ENCODE measurements around the gene DDA1. TPM values are rescaled to one million over a fixed set of nuclear protein-coding genes. Genes with fewer than 3 reads are reported as not detected.

Gene DDA1
- total RNA-seq, 1 experiment from 2014 or later, result 55.6 TPM

- CTCF ChIA-PET, result interaction anchor here (1.0 to 1.1 kb wide), 2 partner anchors 27 kb away, joined by 3 read pairs; partner anchors contain the start of gene DDA1
- intact Hi-C loops (cut with micrococcal nuclease; ENCODE audit: unreplicated experiment), result loop anchor here (5.0 kb wide), 1 partner anchor 222 kb away; the partner anchor contains the start of gene COLGALT1
- H3K4me3 ChIP-seq (ENCODE audit: low read depth, low read length), result no peak overlapping the region; the same call in 1 of the 2 replicates
- H3K4me1 ChIP-seq, result 0 out of 2 replicates have a peak, but pooled peaks cover 9% of the 10 kb centered on the region
- H3K36me3 ChIP-seq (ENCODE audit: control insufficient read depth, insufficient read depth, low read length), result peaks cover 1% of the 10 kb centered on the region; the same call in 1 of the 2 replicates
- Mint-ChIP-seq H3K4me1 (ENCODE audit: low read depth, unreplicated experiment) (no peaks in the 10 kb centered on the region), H3K27me3 (ENCODE audit: insufficient read depth, unreplicated experiment) (no peaks in the 10 kb centered on the region), H3K9me3 (ENCODE audit: unreplicated experiment) (no peaks in the 10 kb centered on the region), H3K27ac (ENCODE audit: unreplicated experiment) (no peak overlapping the region), H3K36me3 (ENCODE audit: insufficient read depth, unreplicated experiment) (peaks cover 47% of the 10 kb centered on the region), H3K4me3 (ENCODE audit: unreplicated experiment) (no peak overlapping the region)
- TF ChIP-seq CTCF (IDR thresholded peaks at IDR 0.05; ENCODE audit: insufficient read depth in 1 of 2, low read depth in 1 of 2, low read length in 1 of 2, severe bottlenecking in 1 of 2, unreplicated experiment in 1 of 2), result no peak
- no peaks in the 10 kb centered on the region for H3K27me3 ChIP-seq (replicated peaks; ENCODE audit: control insufficient read depth, insufficient read depth, low read length)
- POLR2A ChIA-PET, result interaction anchor here (2.9 kb wide), 1 partner anchor 26 kb away, joined by 8 read pairs; the partner anchor contains the start of gene DDA1
- no peak for DNase-seq
- H3K9me3 ChIP-seq, result no peaks in the 10 kb centered on the region
- no TSS peak for BruUV-seq (replicated peaks)
Measured at GRCh38 chr19:17335575-17335974, 26.2 kb downstream of the DDA1 start.

- Mint-ChIP-seq H3K27ac (ENCODE audit: unreplicated experiment) (peak within 1 kb of the TSS; percentile 97), H3K27me3 (ENCODE audit: insufficient read depth, unreplicated experiment) (no peaks in the 10 kb centered on the region), H3K4me3 (ENCODE audit: unreplicated experiment) (peak within 1 kb of the TSS; percentile 85), H3K9me3 (ENCODE audit: unreplicated experiment) (no peaks in the 10 kb centered on the region), H3K4me1 (ENCODE audit: low read depth, unreplicated experiment) (no peaks in the 10 kb centered on the region), H3K36me3 (ENCODE audit: insufficient read depth, unreplicated experiment) (peaks cover 49% of the 10 kb centered on the region)
- ChIA-PET POLR2A (interaction anchor here (2.9 kb wide), 1 partner anchor 28 kb away, joined by 8 read pairs; the partner anchor contains the start of gene DDA1), CTCF (interaction anchor here (0.6 kb wide), 1 partner anchor 32 kb away, joined by 8 read pairs; no protein-coding TSS in a partner anchor)
- intact Hi-C loops (cut with micrococcal nuclease; ENCODE audit: unreplicated experiment), result loop anchor here (2.0 to 5.0 kb wide), 2 partner anchors 28 to 220 kb away; partner anchors contain the start of genes COLGALT1 and DDA1
- BruUV-seq (replicated peaks), result TSS peak; percentile 70
- TF ChIP-seq CTCF (IDR thresholded peaks at IDR 0.05; ENCODE audit: insufficient read depth in 1 of 2, low read depth in 1 of 2, low read length in 1 of 2, severe bottlenecking in 1 of 2, unreplicated experiment in 1 of 2), result no peak
- H3K4me3 ChIP-seq (ENCODE audit: low read depth, low read length), result peak within 1 kb of the TSS; percentile 59
- 0 out of 2 replicates have a peak, but pooled peaks cover 1% of the 10 kb centered on the region for H3K36me3 ChIP-seq (ENCODE audit: control insufficient read depth, insufficient read depth, low read length)
- no peaks in the 10 kb centered on the region for H3K9me3 ChIP-seq
- 0 out of 2 replicates have a peak, but pooled peaks cover 9% of the 10 kb centered on the region for H3K4me1 ChIP-seq
- DNase-seq, result peak; percentile 96 to 98
- no peaks in the 10 kb centered on the region for H3K27me3 ChIP-seq (replicated peaks; ENCODE audit: control insufficient read depth, insufficient read depth, low read length)
Measured at GRCh38 chr19:17336872-17337674, 27.7 kb downstream of the DDA1 start, which contains the start of gene GTPBP3. TSS of gene GTPBP3 (plus strand) at chr19:17337553. CDS start at chr19:17337612, 59 bp downstream.

GRCh38 chr19:17337675-17338432, 28.5 kb downstream of the DDA1 start:
- Histone ChIP-seq H3K4me3 (ENCODE audit: low read depth, low read length) (peak overlapping the region; percentile 59), H3K9me3 (no peaks in the 10 kb centered on the region), H3K27me3 (replicated peaks; ENCODE audit: control insufficient read depth, insufficient read depth, low read length) (no peaks in the 10 kb centered on the region), H3K4me1 (0 out of 2 replicates have a peak, but pooled peaks cover 9% of the 10 kb centered on the region), H3K36me3 (ENCODE audit: control insufficient read depth, insufficient read depth, low read length) (no peaks in the 10 kb centered on the region)
- intact Hi-C loops (cut with micrococcal nuclease; ENCODE audit: unreplicated experiment), result loop anchor here (2.0 to 5.0 kb wide), 2 partner anchors 29 to 219 kb away; partner anchors contain the start of genes COLGALT1 and DDA1
- CTCF ChIA-PET, result no interaction called here
- Mint-ChIP-seq H3K4me3 (ENCODE audit: unreplicated experiment) (peak overlapping the region; percentile 85), H3K4me1 (ENCODE audit: low read depth, unreplicated experiment) (no peaks in the 10 kb centered on the region), H3K27ac (ENCODE audit: unreplicated experiment) (peak overlapping the region; percentile 97), H3K27me3 (ENCODE audit: insufficient read depth, unreplicated experiment) (no peaks in the 10 kb centered on the region), H3K36me3 (ENCODE audit: insufficient read depth, unreplicated experiment) (peaks cover 42% of the 10 kb centered on the region), H3K9me3 (ENCODE audit: unreplicated experiment) (no peaks in the 10 kb centered on the region)
- no peak for TF ChIP-seq CTCF (IDR thresholded peaks at IDR 0.05; ENCODE audit: insufficient read depth in 1 of 2, low read depth in 1 of 2, low read length in 1 of 2, severe bottlenecking in 1 of 2, unreplicated experiment in 1 of 2)
- BruUV-seq (replicated peaks), result no TSS peak
- DNase-seq, result peak in 1 of 2 experiments; percentile 43
- POLR2A ChIA-PET, result no interaction called here

Data from Caco-2 (cell line).